Neural progenitor cell (in vitro differentiated cells): ENCODE measurements around the gene C4A.
"Not testable (repeated sequence)": the region's sequence is repeated elsewhere in the genome, so short reads cannot be mapped to it uniquely, and the experiment has no call there.

ENCODE experiments used
- CTCF ChIP-seq: fragments of 200-600 bp; sonication (generic); IDR thresholded peaks from 2 replicates; pipeline ENCODE4 v1.5.1; 2017; ENCODE audit warnings: antibody characterized with exemption, mild to moderate bottlenecking
- EZH2 ChIP-seq: fragments of 200-600 bp; sonication (generic); IDR thresholded peaks from 2 replicates; pipeline ENCODE4 v1.6.1; 2017; ENCODE audit warnings: antibody characterized with exemption, mild to moderate bottlenecking, moderate library complexity

GRCh38 chr6:32005538-32005880, 23.7 kb downstream of the C4A start:
- TF ChIP-seq CTCF, EZH2: not testable (repeated sequence)
